Measurements from ENCODE around the gene ZEB1.

The ZEB1 gene

DNA sequence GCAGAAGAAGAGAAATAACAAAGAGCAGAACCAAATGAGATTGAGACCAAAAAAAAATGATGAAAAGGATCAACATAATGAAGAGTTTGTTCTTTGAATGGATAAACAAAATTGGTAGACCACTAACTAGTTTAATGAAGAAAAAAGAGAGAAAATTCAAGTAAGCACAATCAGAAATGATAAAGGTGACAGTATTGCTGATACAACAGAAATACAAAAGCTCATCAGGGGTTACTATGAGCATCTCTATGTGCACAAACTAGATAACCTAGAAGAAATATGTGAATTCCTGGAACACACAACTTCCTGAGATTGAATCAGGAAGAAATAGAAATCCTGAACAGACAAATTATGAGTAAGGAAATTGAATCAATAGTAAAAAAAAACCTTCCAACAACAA lies 157.1 kb downstream of the ZEB1 start:
- no peak for DNase-seq
- ChIA-PET CTCF (no interaction called here), POLR2A (no interaction called here)
- Histone ChIP-seq H3K27ac (ENCODE audit: insufficient read depth in 1 of 2, low read depth in 1 of 2, low read length in 2 of 2, poor library complexity in 1 of 2, severe bottlenecking in 2 of 2) (no peak overlapping the region), H3K4me1 (ENCODE audit: control extremely low read depth in 1 of 4, control insufficient read depth in 4 of 4, insufficient read depth in 4 of 4, low read length in 3 of 4) (no peaks in the 10 kb centered on the region), H3K9me3 (ENCODE audit: control extremely low read depth in 1 of 5, control insufficient read depth in 4 of 5, insufficient read depth in 2 of 5, low read depth in 1 of 5, low read length in 4 of 5) (peaks cover 0 to 26% (median 1%) of the 10 kb centered on the region in 5 experiments), H3K36me3 (ENCODE audit: control insufficient read depth in 4 of 4, insufficient read depth in 4 of 4, low read length in 3 of 4) (peaks cover 0 to 7% (median 2%) of the 10 kb centered on the region in 4 experiments), H3K4me3 (ENCODE audit: control insufficient read depth in 1 of 7, extremely low read depth in 1 of 7, insufficient read depth in 4 of 7, low read depth in 2 of 7, low read length in 6 of 7) (no peak overlapping the region), H3K27me3 (replicated peaks in 2 of 5; ENCODE audit: control insufficient read depth in 4 of 5, insufficient read depth in 5 of 5, low read length in 4 of 5) (no peaks in the 10 kb centered on the region)

DNA sequence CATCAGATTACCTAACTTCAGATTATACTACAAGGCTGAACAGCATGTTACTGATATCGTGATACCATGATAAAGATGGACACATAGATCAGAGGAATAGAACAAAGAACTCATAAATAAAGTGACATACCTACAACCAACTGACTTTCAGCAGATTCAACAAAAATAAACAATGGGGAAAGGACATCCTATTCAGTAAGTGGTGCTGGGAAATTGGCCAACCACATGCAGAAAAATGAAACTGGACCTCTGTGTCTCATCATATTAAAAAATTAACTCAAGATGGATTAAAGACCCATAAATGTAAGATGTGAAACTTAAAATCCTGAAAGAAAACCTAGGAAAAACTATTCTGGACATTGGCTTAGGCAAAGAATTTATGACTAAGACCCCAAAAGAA lies 158.6 kb downstream of the ZEB1 start:
- Histone ChIP-seq H3K36me3 (ENCODE audit: control insufficient read depth in 4 of 4, insufficient read depth in 4 of 4, low read length in 3 of 4) (peaks cover 2 to 7% (median 3%) of the 10 kb centered on the region in 4 experiments), H3K27ac (ENCODE audit: insufficient read depth in 1 of 2, low read depth in 1 of 2, low read length in 2 of 2, poor library complexity in 1 of 2, severe bottlenecking in 2 of 2) (no peak overlapping the region), H3K27me3 (replicated peaks in 2 of 5; ENCODE audit: control insufficient read depth in 4 of 5, insufficient read depth in 5 of 5, low read length in 4 of 5) (no peaks in the 10 kb centered on the region), H3K4me1 (ENCODE audit: control extremely low read depth in 1 of 4, control insufficient read depth in 4 of 4, insufficient read depth in 4 of 4, low read length in 3 of 4) (no peaks in the 10 kb centered on the region), H3K4me3 (ENCODE audit: control insufficient read depth in 1 of 7, extremely low read depth in 1 of 7, insufficient read depth in 4 of 7, low read depth in 2 of 7, low read length in 6 of 7) (no peak overlapping the region), H3K9me3 (ENCODE audit: control extremely low read depth in 1 of 5, control insufficient read depth in 4 of 5, insufficient read depth in 2 of 5, low read depth in 1 of 5, low read length in 4 of 5) (peaks cover 0 to 29% (median 4%) of the 10 kb centered on the region in 5 experiments)
- WGBS (ENCODE audit: insufficient coverage) = no CpG with 5 or more reads among the region's 1 CpG
- no peak for DNase-seq
- CTCF ChIA-PET = no interaction called here
- POLR2A ChIA-PET = no interaction called here

DNA sequence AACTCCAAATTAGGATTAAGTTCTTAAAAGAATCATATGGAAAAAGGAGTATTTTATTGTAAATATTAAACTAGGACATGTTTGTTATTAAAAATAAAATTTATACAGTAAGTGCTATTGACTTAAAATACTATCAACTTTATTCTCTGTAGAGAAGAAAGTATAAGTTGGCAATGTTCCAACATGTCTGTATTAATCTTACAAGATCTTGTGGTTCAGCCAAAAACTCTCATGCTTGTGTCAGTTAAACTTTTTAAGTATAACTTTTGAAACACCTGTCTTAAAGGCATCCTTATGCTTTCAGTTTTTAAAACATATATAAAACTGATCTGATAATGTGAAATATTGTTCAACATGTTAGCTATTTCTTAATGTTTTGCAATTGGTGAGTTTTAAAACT lies 160.7 kb downstream of the ZEB1 start:
- Histone ChIP-seq H3K4me3 (ENCODE audit: control insufficient read depth in 1 of 7, extremely low read depth in 1 of 7, insufficient read depth in 4 of 7, low read depth in 2 of 7, low read length in 6 of 7) (no peak overlapping the region), H3K4me1 (ENCODE audit: control extremely low read depth in 1 of 4, control insufficient read depth in 4 of 4, insufficient read depth in 4 of 4, low read length in 3 of 4) (no peaks in the 10 kb centered on the region), H3K27me3 (replicated peaks in 2 of 5; ENCODE audit: control insufficient read depth in 4 of 5, insufficient read depth in 5 of 5, low read length in 4 of 5) (no peaks in the 10 kb centered on the region), H3K9me3 (ENCODE audit: control extremely low read depth in 1 of 5, control insufficient read depth in 4 of 5, insufficient read depth in 2 of 5, low read depth in 1 of 5, low read length in 4 of 5) (peaks cover 0 to 29% (median 6%) of the 10 kb centered on the region in 5 experiments), H3K36me3 (ENCODE audit: control insufficient read depth in 4 of 4, insufficient read depth in 4 of 4, low read length in 3 of 4) (peaks cover 4 to 7% (median 6%) of the 10 kb centered on the region in 4 experiments), H3K27ac (ENCODE audit: insufficient read depth in 1 of 2, low read depth in 1 of 2, low read length in 2 of 2, poor library complexity in 1 of 2, severe bottlenecking in 2 of 2) (no peak overlapping the region)
- ChIA-PET CTCF (no interaction called here), POLR2A (no interaction called here)
- peak; percentile 20 to 80 (median 66) for DNase-seq

DNA sequence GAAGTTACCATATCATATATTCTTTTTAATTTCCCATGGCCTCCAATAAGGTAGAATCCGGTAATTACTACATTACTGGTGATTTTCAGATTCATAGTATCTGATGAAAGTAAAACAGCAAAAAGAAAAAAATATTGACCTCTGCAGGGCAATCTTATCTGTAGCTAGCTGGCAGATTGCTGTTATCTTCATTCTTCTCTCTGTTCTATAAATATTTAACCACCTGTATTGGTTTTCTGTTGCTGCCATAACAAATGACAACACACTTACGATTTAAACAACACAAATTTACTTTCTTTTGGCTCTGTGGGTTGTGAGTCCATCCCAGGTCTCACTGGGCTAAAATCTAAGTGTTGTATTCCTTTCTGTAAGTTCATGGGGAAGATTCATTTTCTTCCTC lies 164.5 kb downstream of the ZEB1 start:
- ChIA-PET CTCF (no interaction called here), POLR2A (no interaction called here)
- no peak for DNase-seq
- H3K4me1 ChIP-seq (ENCODE audit: control extremely low read depth in 1 of 4, control insufficient read depth in 4 of 4, insufficient read depth in 4 of 4, low read length in 3 of 4) = no peaks in the 10 kb centered on the region
- no peak overlapping the region for H3K27ac ChIP-seq (ENCODE audit: insufficient read depth in 1 of 2, low read depth in 1 of 2, low read length in 2 of 2, poor library complexity in 1 of 2, severe bottlenecking in 2 of 2)
- peaks cover 0 to 25% (median 6%) of the 10 kb centered on the region in 5 experiments for H3K9me3 ChIP-seq (ENCODE audit: control extremely low read depth in 1 of 5, control insufficient read depth in 4 of 5, insufficient read depth in 2 of 5, low read depth in 1 of 5, low read length in 4 of 5)
- no peaks in the 10 kb centered on the region for H3K27me3 ChIP-seq (replicated peaks in 2 of 5; ENCODE audit: control insufficient read depth in 4 of 5, insufficient read depth in 5 of 5, low read length in 4 of 5)
- H3K4me3 ChIP-seq (ENCODE audit: control insufficient read depth in 1 of 7, extremely low read depth in 1 of 7, insufficient read depth in 4 of 7, low read depth in 2 of 7, low read length in 6 of 7) = no peak overlapping the region
- WGBS (ENCODE audit: insufficient coverage) = no CpG with 5 or more reads among the region's 2 CpGs
- peaks cover 0 to 25% (median 4%) of the 10 kb centered on the region in 4 experiments for H3K36me3 ChIP-seq (ENCODE audit: control insufficient read depth in 4 of 4, insufficient read depth in 4 of 4, low read length in 3 of 4)

DNA sequence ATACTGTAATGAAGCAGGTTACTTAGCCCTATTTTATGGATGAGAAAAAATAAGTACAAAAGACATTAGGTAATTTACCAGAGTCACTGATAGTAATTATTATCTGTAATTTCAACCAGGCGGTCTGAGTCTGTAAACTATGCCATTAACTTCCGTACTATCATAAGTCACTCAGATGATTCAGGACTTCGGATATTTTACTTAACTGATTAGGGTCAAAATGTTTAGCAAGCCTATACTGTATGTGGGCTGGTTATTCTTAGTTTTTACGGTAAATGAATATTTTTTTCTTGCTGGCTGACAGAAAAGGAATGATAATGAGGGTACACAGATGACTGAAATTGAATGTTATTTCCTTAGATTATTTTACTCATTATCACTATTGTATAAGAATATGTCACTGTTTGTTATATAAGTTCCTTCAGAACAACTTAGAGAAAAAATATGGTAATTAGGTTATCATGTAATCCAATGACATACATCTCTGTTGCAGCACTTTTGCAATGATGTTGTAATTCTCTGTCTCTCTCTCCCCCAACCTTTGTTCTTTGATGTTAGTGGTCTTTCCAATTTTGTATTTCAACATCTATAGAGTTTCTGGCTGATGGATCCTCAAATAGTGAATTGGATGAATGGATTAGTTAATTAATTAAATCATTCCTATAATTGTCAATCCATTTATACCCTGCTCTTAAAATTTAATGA lies 165.6 kb downstream of the ZEB1 start:
- no peak overlapping the region for H3K27ac ChIP-seq (ENCODE audit: insufficient read depth in 1 of 2, low read depth in 1 of 2, low read length in 2 of 2, poor library complexity in 1 of 2, severe bottlenecking in 2 of 2)
- H3K27me3 ChIP-seq (replicated peaks in 2 of 5; ENCODE audit: control insufficient read depth in 4 of 5, insufficient read depth in 5 of 5, low read length in 4 of 5) = no peaks in the 10 kb centered on the region

DNA sequence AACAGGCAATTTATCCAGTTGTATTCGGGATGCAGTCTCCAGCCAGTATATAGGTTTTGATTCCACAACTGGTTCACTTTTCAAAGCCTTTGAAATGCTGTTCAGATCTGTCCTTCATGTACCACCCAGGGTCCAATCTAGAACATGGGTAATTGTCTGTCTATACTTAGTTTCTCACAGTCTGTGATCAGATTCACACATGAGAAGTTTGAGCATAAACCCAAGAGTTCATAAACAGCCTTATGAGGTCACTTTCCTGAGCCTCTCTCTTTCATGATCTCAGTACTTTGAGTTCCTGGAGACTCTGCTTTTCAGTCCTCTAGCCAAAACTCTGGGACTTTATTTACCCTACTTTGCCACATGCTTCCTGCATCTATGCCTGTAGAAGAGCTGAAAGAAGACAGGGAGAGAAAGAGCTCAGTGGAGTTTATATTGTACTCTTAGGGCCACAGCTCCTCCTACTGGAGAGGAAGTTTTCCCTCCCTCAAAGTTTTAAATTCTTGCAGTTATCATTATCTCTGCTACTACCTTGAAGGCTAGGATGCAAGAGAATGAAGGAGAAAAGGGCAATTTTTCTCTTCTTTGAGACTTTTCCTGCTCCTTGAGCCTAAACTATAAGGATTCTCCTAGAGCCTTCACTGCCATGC lies 172.0 kb downstream of the ZEB1 start:
- Histone ChIP-seq H3K27ac (ENCODE audit: insufficient read depth in 1 of 2, low read depth in 1 of 2, low read length in 2 of 2, poor library complexity in 1 of 2, severe bottlenecking in 2 of 2) (no peak overlapping the region), H3K4me3 (ENCODE audit: control insufficient read depth in 1 of 7, extremely low read depth in 1 of 7, insufficient read depth in 4 of 7, low read depth in 2 of 7, low read length in 6 of 7) (no peak overlapping the region), H3K27me3 (replicated peaks in 2 of 5; ENCODE audit: control insufficient read depth in 4 of 5, insufficient read depth in 5 of 5, low read length in 4 of 5) (no peaks in the 10 kb centered on the region), H3K36me3 (ENCODE audit: control insufficient read depth in 4 of 4, insufficient read depth in 4 of 4, low read length in 3 of 4) (peaks cover 0 to 39% (median 3%) of the 10 kb centered on the region in 4 experiments), H3K4me1 (ENCODE audit: control extremely low read depth in 1 of 4, control insufficient read depth in 4 of 4, insufficient read depth in 4 of 4, low read length in 3 of 4) (no peaks in the 10 kb centered on the region), H3K9me3 (ENCODE audit: control extremely low read depth in 1 of 5, control insufficient read depth in 4 of 5, insufficient read depth in 2 of 5, low read depth in 1 of 5, low read length in 4 of 5) (peaks cover 0 to 54% (median 3%) of the 10 kb centered on the region in 5 experiments)
- no peak for DNase-seq
- CTCF ChIA-PET = no interaction called here
- POLR2A ChIA-PET = no interaction called here
- WGBS (ENCODE audit: insufficient coverage) = 100% methylated on average over 1 of the region's 1 CpG

More for the DNA sequence above, 165.6 kb downstream of the ZEB1 start:
- WGBS (ENCODE audit: insufficient coverage) = no CpG with 5 or more reads among the region's 4 CpGs
- Histone ChIP-seq H3K9me3 (ENCODE audit: control extremely low read depth in 1 of 5, control insufficient read depth in 4 of 5, insufficient read depth in 2 of 5, low read depth in 1 of 5, low read length in 4 of 5) (peaks cover 0 to 32% (median 8%) of the 10 kb centered on the region in 5 experiments), H3K4me1 (ENCODE audit: control extremely low read depth in 1 of 4, control insufficient read depth in 4 of 4, insufficient read depth in 4 of 4, low read length in 3 of 4) (no peaks in the 10 kb centered on the region), H3K4me3 (ENCODE audit: control insufficient read depth in 1 of 7, extremely low read depth in 1 of 7, insufficient read depth in 4 of 7, low read depth in 2 of 7, low read length in 6 of 7) (no peak overlapping the region), H3K36me3 (ENCODE audit: control insufficient read depth in 4 of 4, insufficient read depth in 4 of 4, low read length in 3 of 4) (peaks cover 0 to 26% (median 4%) of the 10 kb centered on the region in 4 experiments)
- DNase-seq = no peak
- ChIA-PET CTCF (no interaction called here), POLR2A (no interaction called here)

DNA sequence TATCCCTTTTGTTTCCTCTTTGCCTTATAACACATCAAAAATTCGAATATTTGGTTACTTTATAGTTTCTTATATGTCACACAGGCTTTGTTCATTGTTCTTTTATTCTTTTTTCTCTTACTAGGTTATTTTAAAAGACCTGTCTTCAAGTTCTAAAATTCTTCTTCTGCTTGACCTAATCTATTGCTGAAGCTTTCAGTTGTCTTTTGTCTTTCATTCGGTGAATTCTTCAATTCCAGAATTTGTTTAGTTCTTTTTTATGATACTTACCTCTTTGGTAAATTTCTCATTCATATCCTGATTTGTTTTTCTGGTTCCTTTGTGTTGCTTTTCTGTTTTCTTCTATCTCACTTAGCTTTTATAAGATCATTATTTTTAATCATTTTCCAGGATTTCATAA lies 188.4 kb downstream of the ZEB1 start:
- H3K27ac ChIP-seq (ENCODE audit: insufficient read depth in 1 of 2, low read depth in 1 of 2, low read length in 2 of 2, poor library complexity in 1 of 2, severe bottlenecking in 2 of 2) = no peak overlapping the region
- no CpG with 5 or more reads among the region's 2 CpGs for WGBS (ENCODE audit: insufficient coverage)
- CTCF ChIA-PET = no interaction called here
- POLR2A ChIA-PET = no interaction called here
- H3K4me3 ChIP-seq (ENCODE audit: control insufficient read depth in 1 of 7, extremely low read depth in 1 of 7, insufficient read depth in 4 of 7, low read depth in 2 of 7, low read length in 6 of 7) = no peak overlapping the region
- peak in 2 of 3 donors; percentile 35 to 48 for DNase-seq
- no peaks in the 10 kb centered on the region for H3K4me1 ChIP-seq (ENCODE audit: control extremely low read depth in 1 of 4, control insufficient read depth in 4 of 4, insufficient read depth in 4 of 4, low read length in 3 of 4)
- no peaks in the 10 kb centered on the region for H3K27me3 ChIP-seq (replicated peaks in 2 of 5; ENCODE audit: control insufficient read depth in 4 of 5, insufficient read depth in 5 of 5, low read length in 4 of 5)
- peaks cover 2 to 53% (median 18%) of the 10 kb centered on the region in 5 experiments for H3K9me3 ChIP-seq (ENCODE audit: control extremely low read depth in 1 of 5, control insufficient read depth in 4 of 5, insufficient read depth in 2 of 5, low read depth in 1 of 5, low read length in 4 of 5)
- H3K36me3 ChIP-seq (ENCODE audit: control insufficient read depth in 4 of 4, insufficient read depth in 4 of 4, low read length in 3 of 4) = peaks cover 15 to 81% (median 34%) of the 10 kb centered on the region in 4 experiments
